HepG2 (cell line): Measurements from ENCODE around the gene PDIA5. TPM values are rescaled to one million over a fixed set of nuclear protein-coding genes. Genes with fewer than 3 reads are reported as not detected.

Experiments
- CCDC6 ChIP-seq: sonication (generic); formaldehyde crosslinking; IDR thresholded peaks from 2 replicates; pipeline ENCODE4 v1.8.1; 2022; ENCODE audit warnings: mild to moderate bottlenecking, missing genetic modification reagents, moderate library complexity
- EED ChIP-seq: sonication (generic); formaldehyde crosslinking; IDR thresholded peaks from 2 replicates; pipeline ENCODE4 v1.5.0; 2020; ENCODE audit warnings: mild to moderate bottlenecking, missing genetic modification reagents
- FOXA3 ChIP-seq: IDR thresholded peaks from 2 replicates; pipeline ENCODE4 v1.6.1; 2016; ENCODE audit warnings: missing genetic modification reagents, missing compliant biosample characterization
- GPN1 ChIP-seq: sonication (generic); formaldehyde crosslinking; IDR thresholded peaks from 2 replicates; pipeline ENCODE4 v1.5.1; 2020; ENCODE audit warnings: missing genetic modification reagents, borderline replicate concordance
- KAT7 ChIP-seq: IDR thresholded peaks from 2 replicates; pipeline ENCODE4 v1.6.1; 2018; ENCODE audit warnings: borderline replicate concordance, missing compliant biosample characterization
- LCORL ChIP-seq, 2 experiments: fragments of 450-650 bp in 1 of 2; sonication (generic) in 1 of 2; formaldehyde crosslinking in 1 of 2; IDR thresholded peaks; 2 replicates each; pipeline versions ENCODE4 v1.5.0 to v1.6.1; 2017 to 2020; ENCODE audit warnings: antibody characterized with exemption in 1 of 2, missing genetic modification reagents in 1 of 2
- MIER2 ChIP-seq: IDR thresholded peaks from 2 replicates; pipeline ENCODE4 v1.6.1; 2016; ENCODE audit warnings: missing biosample characterization, missing genetic modification reagents
- MIER3 ChIP-seq: IDR thresholded peaks from 2 replicates; pipeline ENCODE4 v1.6.1; 2016; ENCODE audit warnings: missing compliant biosample characterization, borderline replicate concordance
- PHB2 ChIP-seq: fragments of 450-650 bp; IDR thresholded peaks from 2 replicates; pipeline ENCODE4 v1.6.1; 2018; ENCODE audit not compliant: partially characterized antibody
- TEAD3 ChIP-seq: optimal IDR thresholded peaks from 2 replicates; pipeline ENCODE3; 2016; ENCODE audit warnings: borderline replicate concordance
- TP53 ChIP-seq: sonication (generic); formaldehyde crosslinking; conservative IDR thresholded peaks from 2 replicates; pipeline ENCODE4 v1.4.0; 2020; ENCODE audit warnings: missing genetic modification reagents
- ZKSCAN8 ChIP-seq: IDR thresholded peaks from 2 replicates; pipeline ENCODE4 v1.6.1; 2016; ENCODE audit warnings: borderline replicate concordance, missing genetic modification reagents, missing compliant biosample characterization
- ZMYM4 ChIP-seq: sonication (generic); formaldehyde crosslinking; IDR thresholded peaks from 2 replicates; pipeline ENCODE4 v1.8.1; 2023; ENCODE audit warnings: mild to moderate bottlenecking, missing genetic modification reagents
- ZNF101 ChIP-seq: sonication (generic); formaldehyde crosslinking; IDR thresholded peaks from 2 replicates; pipeline ENCODE4 v1.4.0; 2020; ENCODE audit warnings: mild to moderate bottlenecking, low read depth, missing genetic modification reagents, borderline replicate concordance
- ZNF251 ChIP-seq: sonication (generic); formaldehyde crosslinking; IDR thresholded peaks from 2 replicates; pipeline ENCODE4 v1.9.0; 2021; ENCODE audit warnings: mild to moderate bottlenecking, missing genetic modification reagents
- ZNF33B ChIP-seq: sonication (generic); formaldehyde crosslinking; IDR thresholded peaks from 2 replicates; pipeline ENCODE4 v1.5.1; 2020; ENCODE audit warnings: mild to moderate bottlenecking, missing genetic modification reagents
- ZNF598 ChIP-seq: sonication (generic); formaldehyde crosslinking; IDR thresholded peaks from 2 replicates; pipeline ENCODE4 v1.5.1; 2020; ENCODE audit warnings: mild to moderate bottlenecking, missing genetic modification reagents, borderline replicate concordance
- ZNF619 ChIP-seq: sonication (generic); formaldehyde crosslinking; IDR thresholded peaks from 2 replicates; pipeline ENCODE4 v1.4.0; 2020; ENCODE audit warnings: mild to moderate bottlenecking, missing genetic modification reagents
- ZNF703 ChIP-seq: sonication (generic); formaldehyde crosslinking; IDR thresholded peaks from 2 replicates; pipeline ENCODE4 v1.5.1; 2020; ENCODE audit warnings: missing genetic modification reagents, mild to moderate bottlenecking, moderate library complexity, borderline replicate concordance
- ZNF772 ChIP-seq: sonication (generic); formaldehyde crosslinking; IDR thresholded peaks from 2 replicates; pipeline ENCODE4 v1.5.0; 2020; ENCODE audit warnings: mild to moderate bottlenecking, missing genetic modification reagents
- polyA plus RNA-seq, 8 experiments: library from polyadenylated mRNA; depleted of rRNA in 3 of 8; stranded (reverse) in 7 of 8; unstranded in 1 of 8; fragments of >200 nt; fragmentation: Illumina TruSeq in 4 of 8; extraction: Trizol in 4 of 8; gene quantifications; 2 replicates each; pipeline versions ENCODE4 v1.2.1 to v1.2.3, GENCODE V29; 2011 to 2016; ENCODE audit warnings: low read depth in 4 of 8, missing spikeins in 1 of 8, mixed read lengths in 1 of 8; ENCODE audit not compliant: insufficient read depth in 1 of 8
- total RNA-seq, 5 experiments: library from RNA; depleted of rRNA; stranded (reverse); fragments of >200 nt; fragmentation: Illumina TruSeq; extraction: Trizol; gene quantifications; 2 replicates each; pipeline ENCODE4 v1.2.3, GENCODE V29; 2016; ENCODE audit warnings: low read depth in 1 of 5
- TF ChIP-seq, protein P1 (sequence below): sonication (generic); formaldehyde crosslinking; IDR thresholded peaks from 2 replicates; pipeline ENCODE4 v1.8.1; 2023; ENCODE audit warnings: mild to moderate bottlenecking, missing genetic modification reagents
- TF ChIP-seq, protein P2 (sequence below): sonication (generic); formaldehyde crosslinking; IDR thresholded peaks from 2 replicates; pipeline ENCODE4 v1.8.0; 2022; ENCODE audit warnings: missing genetic modification reagents, mild to moderate bottlenecking, moderate library complexity, borderline replicate concordance
- TF ChIP-seq, protein P3 (sequence below): sonication (generic); formaldehyde crosslinking; IDR thresholded peaks from 2 replicates; pipeline ENCODE4 v1.4.0; 2020; ENCODE audit warnings: missing genetic modification reagents
- TF ChIP-seq, protein P4 (sequence below): sonication (generic); IDR thresholded peaks from 2 replicates; pipeline ENCODE4 v1.6.1; 2016; ENCODE audit warnings: low read depth, borderline replicate concordance

The PDIA5 gene
- total and polyA plus RNA-seq, 2 of the 13 experiments (the other 11 are each of a cell fraction or from before 2014, with no cell fraction given): 51.3 to 74.3 TPM

DNA sequence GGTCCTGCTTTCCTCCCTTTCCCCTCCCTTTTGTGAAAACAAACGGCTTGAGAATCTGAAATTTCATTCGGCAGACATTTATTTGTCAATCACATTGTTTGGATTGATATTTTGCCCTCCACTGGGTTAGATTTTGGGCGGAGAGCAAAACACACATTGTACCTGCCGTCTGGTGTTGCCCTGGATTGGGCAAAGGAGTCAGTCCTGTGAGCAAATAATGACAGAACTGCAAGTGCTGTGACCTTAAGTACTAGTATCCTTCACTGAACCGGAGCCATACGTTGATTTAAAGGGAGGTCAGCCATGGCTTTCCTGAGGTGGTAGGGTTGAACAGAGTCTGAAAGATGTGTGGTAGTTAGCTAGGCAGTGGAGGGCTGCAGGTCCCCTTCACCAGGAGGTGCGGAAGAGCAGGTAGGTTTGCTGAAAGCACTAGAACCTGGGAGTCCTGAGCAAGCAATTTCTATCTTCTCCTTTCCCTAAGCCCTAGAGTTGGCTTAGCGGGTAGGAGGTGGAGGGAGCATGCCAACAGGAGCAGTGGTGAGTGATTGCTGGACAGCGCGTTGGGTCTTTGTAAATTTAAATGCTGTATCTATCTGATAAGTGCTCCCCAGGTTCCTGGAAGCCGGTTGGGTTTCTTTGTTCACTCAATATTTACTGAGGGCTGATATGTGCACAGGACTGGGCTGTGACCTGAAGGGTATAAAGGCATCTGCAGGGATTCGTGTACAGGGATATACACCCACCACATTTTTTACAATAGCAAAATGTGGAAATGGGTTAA, 2.0 kb downstream of the PDIA5 start (continued):
- TF ChIP-seq KAT7 (CRISPR knock-in tag): peak; percentile 37; the same call in 1 of the 2 replicates
- no peak for TF ChIP-seq ZNF598 (CRISPR knock-in tag)
- TF ChIP-seq EED (CRISPR knock-in tag): peak; percentile 10; the same call in 1 of the 2 replicates
- peak; percentile 18; the same call in 1 of the 2 replicates for TF ChIP-seq MIER2 (CRISPR knock-in tag)
- TF ChIP-seq ZNF101 (CRISPR knock-in tag): no peak
- no peak for TF ChIP-seq FOXA3 (CRISPR knock-in tag)
- no peak for TF ChIP-seq LCORL (IDR thresholded peaks at IDR 0.05)
- peak; percentile 37; the same call in 1 of the 2 replicates for TF ChIP-seq LCORL (CRISPR knock-in tag; IDR thresholded peaks at IDR 0.05)
- TF ChIP-seq ZNF33B (CRISPR knock-in tag): 0 out of 2 replicates have a peak, but pooled peaks have one; percentile 59
- no peak for TF ChIP-seq ZNF251 (CRISPR knock-in tag)
- TF ChIP-seq PHB2: no peak
- TF ChIP-seq ZMYM4: peak; percentile 44; the same call in 1 of the 2 replicates
- no peak for TF ChIP-seq TP53 (CRISPR knock-in tag)
- no peak for TF ChIP-seq ZKSCAN8 (CRISPR knock-in tag)
- TF ChIP-seq GPN1 (CRISPR knock-in tag): no peak
- peak; percentile 35; the same call in 1 of the 2 replicates for TF ChIP-seq ZNF619
- TF ChIP-seq CCDC6 (CRISPR knock-in tag): peak; percentile 52; the same call in 1 of the 2 replicates
- TF ChIP-seq, protein P1, sequence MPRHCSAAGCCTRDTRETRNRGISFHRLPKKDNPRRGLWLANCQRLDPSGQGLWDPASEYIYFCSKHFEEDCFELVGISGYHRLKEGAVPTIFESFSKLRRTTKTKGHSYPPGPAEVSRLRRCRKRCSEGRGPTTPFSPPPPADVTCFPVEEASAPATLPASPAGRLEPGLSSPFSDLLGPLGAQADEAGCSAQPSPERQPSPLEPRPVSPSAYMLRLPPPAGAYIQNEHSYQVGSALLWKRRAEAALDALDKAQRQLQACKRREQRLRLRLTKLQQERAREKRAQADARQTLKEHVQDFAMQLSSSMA (CRISPR knock-in tag): 0 out of 2 replicates have a peak, but pooled peaks have one; percentile 52
- TF ChIP-seq, protein P2, sequence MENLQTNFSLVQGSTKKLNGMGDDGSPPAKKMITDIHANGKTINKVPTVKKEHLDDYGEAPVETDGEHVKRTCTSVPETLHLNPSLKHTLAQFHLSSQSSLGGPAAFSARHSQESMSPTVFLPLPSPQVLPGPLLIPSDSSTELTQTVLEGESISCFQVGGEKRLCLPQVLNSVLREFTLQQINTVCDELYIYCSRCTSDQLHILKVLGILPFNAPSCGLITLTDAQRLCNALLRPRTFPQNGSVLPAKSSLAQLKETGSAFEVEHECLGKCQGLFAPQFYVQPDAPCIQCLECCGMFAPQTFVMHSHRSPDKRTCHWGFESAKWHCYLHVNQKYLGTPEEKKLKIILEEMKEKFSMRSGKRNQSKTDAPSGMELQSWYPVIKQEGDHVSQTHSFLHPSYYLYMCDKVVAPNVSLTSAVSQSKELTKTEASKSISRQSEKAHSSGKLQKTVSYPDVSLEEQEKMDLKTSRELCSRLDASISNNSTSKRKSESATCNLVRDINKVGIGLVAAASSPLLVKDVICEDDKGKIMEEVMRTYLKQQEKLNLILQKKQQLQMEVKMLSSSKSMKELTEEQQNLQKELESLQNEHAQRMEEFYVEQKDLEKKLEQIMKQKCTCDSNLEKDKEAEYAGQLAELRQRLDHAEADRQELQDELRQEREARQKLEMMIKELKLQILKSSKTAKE (CRISPR knock-in tag): peak; percentile 2; the same call in 1 of the 2 replicates
- TF ChIP-seq ZNF703 (CRISPR knock-in tag): no peak
- TF ChIP-seq, protein P3, sequence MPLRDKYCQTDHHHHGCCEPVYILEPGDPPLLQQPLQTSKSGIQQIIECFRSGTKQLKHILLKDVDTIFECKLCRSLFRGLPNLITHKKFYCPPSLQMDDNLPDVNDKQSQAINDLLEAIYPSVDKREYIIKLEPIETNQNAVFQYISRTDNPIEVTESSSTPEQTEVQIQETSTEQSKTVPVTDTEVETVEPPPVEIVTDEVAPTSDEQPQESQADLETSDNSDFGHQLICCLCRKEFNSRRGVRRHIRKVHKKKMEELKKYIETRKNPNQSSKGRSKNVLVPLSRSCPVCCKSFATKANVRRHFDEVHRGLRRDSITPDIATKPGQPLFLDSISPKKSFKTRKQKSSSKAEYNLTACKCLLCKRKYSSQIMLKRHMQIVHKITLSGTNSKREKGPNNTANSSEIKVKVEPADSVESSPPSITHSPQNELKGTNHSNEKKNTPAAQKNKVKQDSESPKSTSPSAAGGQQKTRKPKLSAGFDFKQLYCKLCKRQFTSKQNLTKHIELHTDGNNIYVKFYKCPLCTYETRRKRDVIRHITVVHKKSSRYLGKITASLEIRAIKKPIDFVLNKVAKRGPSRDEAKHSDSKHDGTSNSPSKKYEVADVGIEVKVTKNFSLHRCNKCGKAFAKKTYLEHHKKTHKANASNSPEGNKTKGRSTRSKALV (CRISPR knock-in tag): 0 out of 2 replicates have a peak, but pooled peaks have one; percentile 10
- TF ChIP-seq MIER3: no peak
- TF ChIP-seq TEAD3: peak; percentile 3
- TF ChIP-seq ZNF772: peak; percentile 40; the same call in 1 of the 2 replicates
- TF ChIP-seq, protein P4, sequence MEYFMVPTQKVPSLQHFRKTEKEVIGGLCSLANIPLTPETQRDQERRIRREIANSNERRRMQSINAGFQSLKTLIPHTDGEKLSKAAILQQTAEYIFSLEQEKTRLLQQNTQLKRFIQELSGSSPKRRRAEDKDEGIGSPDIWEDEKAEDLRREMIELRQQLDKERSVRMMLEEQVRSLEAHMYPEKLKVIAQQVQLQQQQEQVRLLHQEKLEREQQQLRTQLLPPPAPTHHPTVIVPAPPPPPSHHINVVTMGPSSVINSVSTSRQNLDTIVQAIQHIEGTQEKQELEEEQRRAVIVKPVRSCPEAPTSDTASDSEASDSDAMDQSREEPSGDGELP: no peak
